Erythroblast (primary cell): ENCODE results near the gene CBR4.

Experiments used
- GATA1 ChIP-seq: IDR thresholded peaks from 2 replicates; pipeline ENCODE4 v1.6.1; 2011; ENCODE audit warnings: low read depth, mild to moderate bottlenecking, control low read depth, low read length, moderate library complexity
- POLR2A ChIP-seq: IDR thresholded peaks from 2 replicates; pipeline ENCODE4 v1.6.1; 2011; ENCODE audit warnings: mild to moderate bottlenecking, low read length

DNA sequence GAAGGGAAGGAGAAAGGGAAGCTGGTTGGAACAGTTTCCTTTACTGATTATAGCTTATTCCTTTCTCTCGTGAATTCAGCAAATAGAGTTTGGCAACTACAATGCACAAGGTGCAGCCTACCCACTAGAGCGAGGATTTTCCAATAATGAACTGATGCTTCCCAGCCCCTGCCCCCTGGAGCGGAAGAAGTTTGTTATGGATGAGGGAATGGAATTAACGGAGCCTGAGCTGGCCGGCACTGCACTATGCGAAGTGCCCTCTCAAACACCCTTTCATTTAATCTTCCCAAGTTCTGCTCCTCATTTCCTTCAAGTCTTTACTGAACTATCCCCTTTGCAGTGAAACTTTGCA, 42.5 kb upstream of the CBR4 start:
- TF ChIP-seq POLR2A (no peak), GATA1 (no peak)
